ENCODE results near the gene ECHDC1.

- TF ChIP-seq POLR2A (IDR thresholded peaks at IDR 0.05; ENCODE audit: low read depth, low read length) (no peak), POLR2AphosphoS5 (IDR thresholded peaks at IDR 0.05; ENCODE audit: low read depth, low read length) (no peak), SPI1 (IDR thresholded peaks at IDR 0.05; ENCODE audit: low read depth, low read length) (no peak)
Observed at GRCh38 chr6:127301199-127301700, 42.2 kb downstream of the ECHDC1 start.

Measured in GM12891 (cell line).